GM13976 (cell line): ENCODE data around the gene GRIA3.

Source experiments
- DNase-seq: peaks from one replicate; pipeline ENCODE4 v3.0.0; 2012; ENCODE audit warnings: low spot score
- in situ Hi-C: fragments of 300-500 bp; cut with MboI; formaldehyde crosslinking; loops from one replicate; pipeline ENCODE4 v1.12.0; 2022; ENCODE audit warnings: low sequenced_read_pairs, mixed read lengths, inconsistent platforms; ENCODE audit not compliant: unreplicated experiment
- TF ChIP-seq, protein P1 (sequence below): IDR thresholded peaks from 2 replicates; pipeline ENCODE4 v1.5.1; 2012; ENCODE audit warnings: borderline replicate concordance, mild to moderate bottlenecking; ENCODE audit not compliant: insufficient read depth; ENCODE audit errors: extremely low read depth, missing control alignments, control extremely low read depth

GRIA3 gene

DNA sequence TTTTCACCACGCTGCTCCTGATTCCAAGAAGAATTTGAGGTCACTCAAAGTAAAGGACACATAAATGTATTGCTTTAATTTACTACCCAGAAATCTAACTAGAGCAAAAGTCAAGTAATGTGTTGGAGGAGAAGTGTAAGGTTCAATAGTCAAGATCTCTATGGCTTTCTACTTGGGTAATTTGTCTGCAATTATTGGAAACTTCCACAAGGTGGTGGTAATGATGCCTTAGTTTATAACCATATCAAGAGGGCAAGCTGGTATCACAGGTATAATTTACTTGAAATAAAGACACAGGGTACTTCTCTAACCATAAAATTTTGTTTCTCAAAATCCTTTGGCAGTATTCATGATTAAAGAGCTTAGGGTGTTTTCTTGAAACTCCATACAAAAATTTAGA lies 10.2 kb upstream of the GRIA3 start:
- DNase-seq = peak; percentile 13
- in situ Hi-C loops = no loop called here
- TF ChIP-seq, protein P1, sequence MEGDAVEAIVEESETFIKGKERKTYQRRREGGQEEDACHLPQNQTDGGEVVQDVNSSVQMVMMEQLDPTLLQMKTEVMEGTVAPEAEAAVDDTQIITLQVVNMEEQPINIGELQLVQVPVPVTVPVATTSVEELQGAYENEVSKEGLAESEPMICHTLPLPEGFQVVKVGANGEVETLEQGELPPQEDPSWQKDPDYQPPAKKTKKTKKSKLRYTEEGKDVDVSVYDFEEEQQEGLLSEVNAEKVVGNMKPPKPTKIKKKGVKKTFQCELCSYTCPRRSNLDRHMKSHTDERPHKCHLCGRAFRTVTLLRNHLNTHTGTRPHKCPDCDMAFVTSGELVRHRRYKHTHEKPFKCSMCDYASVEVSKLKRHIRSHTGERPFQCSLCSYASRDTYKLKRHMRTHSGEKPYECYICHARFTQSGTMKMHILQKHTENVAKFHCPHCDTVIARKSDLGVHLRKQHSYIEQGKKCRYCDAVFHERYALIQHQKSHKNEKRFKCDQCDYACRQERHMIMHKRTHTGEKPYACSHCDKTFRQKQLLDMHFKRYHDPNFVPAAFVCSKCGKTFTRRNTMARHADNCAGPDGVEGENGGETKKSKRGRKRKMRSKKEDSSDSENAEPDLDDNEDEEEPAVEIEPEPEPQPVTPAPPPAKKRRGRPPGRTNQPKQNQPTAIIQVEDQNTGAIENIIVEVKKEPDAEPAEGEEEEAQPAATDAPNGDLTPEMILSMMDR = peak; percentile 13

DNA sequence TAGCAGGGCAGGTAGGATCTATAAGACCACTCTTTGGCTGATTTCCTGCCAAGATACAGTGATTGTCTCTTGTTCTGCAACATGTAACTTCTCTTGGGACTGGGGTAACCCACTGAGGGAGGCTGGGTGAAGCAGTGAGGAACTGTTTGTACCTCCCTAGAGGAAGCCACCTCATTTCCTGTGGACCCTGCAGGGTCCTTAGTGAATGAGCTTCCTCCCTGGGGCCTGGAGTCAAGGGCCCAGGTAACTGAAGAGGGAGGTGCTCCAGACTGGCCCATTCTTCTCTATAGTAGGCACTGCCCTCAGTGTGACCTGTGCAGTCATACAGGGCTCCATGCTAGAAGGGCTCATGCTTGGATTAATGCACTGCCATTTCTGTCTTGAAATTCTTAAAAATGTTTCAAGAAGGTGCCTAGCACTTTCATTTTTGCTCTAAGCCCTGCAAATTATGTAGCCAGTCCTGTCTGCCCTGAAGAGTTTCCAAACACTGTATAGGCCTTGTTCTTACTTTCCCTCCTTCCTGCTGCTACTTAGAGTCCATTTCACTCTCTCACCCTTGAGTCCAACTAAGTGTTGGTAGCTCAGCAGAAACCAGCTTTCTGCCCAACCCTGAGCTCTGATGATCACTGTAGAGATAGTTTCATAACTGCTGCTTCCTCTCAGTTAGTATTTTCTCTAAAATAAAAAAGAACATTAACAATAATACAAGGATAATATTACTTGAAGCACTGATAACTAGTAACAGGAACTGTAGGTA lies 8.5 kb upstream of the GRIA3 start:
- in situ Hi-C loops = no loop called here
- no peak for DNase-seq
- TF ChIP-seq, protein P1 = no peak

DNA sequence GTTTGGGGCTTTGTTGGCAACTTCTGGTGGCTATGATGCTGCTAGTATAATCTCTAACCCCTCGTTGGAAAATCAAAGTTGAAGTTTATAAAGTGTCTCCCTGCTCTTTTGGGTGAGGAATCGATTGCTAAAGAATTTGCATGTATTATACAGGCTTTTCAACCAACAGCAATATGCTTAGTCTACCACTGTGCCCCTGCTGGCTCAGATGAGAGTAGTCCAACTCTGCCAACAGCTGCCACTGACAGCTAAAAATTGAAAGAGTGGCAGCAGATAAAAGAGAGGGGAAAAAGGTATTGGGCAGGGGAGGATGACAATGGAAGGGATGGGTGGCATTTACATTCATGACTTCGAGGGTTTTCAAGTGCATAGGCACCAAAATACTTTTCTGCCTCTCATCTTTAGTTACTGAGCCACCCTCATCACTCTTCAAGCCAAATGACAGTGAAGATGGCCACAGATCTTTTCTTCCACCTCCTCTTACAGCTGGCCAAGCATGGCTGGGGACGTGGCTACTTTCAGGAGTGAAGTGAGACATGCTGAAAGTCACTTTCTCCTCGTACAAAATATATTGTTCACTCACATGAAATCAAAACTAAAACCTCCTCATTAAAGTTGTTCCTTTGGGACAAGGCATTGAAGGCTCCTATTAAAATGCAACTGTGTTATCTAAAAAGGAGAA lies 2.7 kb upstream of the GRIA3 start:
- TF ChIP-seq, protein P1 = no peak
- DNase-seq = no peak
- in situ Hi-C loops = no loop called here

DNA sequence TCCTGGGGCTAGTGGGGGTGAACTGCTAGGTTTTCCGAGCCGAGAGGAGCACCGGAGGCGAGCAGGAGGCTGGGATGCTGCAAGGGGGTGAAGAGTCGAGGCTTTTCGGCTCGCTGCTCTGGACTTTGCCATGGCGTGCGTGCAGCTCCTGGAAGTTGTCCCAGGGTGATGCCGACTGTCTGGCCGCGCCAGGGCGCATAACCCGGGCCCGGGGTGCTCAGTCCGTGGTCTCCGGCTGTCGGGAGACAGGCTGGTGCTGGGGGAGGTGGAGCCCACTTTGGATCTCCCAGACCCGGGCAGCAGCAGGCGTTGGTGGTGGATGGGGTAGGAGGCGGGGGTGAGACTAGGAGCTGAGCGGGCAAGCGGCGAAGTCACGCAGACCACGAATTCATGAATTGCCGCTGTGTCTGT lies 793 bp downstream of the GRIA3 start:
- in situ Hi-C loops = no loop called here
- DNase-seq = peak; percentile 18
- TF ChIP-seq, protein P1 = no peak

DNA sequence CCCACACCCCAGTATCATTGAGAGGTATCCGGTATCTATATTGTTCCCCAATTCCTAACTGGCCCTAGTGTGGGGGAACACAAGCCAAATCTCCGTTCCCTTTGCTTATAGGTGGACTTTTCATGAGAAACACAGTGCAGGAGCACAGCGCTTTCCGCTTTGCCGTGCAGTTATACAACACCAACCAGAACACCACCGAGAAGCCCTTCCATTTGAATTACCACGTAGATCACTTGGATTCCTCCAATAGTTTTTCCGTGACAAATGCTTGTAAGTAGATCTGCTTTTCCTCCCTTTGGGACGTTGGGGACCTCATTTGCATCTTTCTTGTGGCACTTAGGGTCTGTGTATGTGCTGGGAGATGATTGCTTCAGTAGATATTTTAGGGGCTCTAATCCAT lies 1.6 kb downstream of the GRIA3 start:
- TF ChIP-seq, protein P1 = no peak
- in situ Hi-C loops = no loop called here
- no peak for DNase-seq

DNA sequence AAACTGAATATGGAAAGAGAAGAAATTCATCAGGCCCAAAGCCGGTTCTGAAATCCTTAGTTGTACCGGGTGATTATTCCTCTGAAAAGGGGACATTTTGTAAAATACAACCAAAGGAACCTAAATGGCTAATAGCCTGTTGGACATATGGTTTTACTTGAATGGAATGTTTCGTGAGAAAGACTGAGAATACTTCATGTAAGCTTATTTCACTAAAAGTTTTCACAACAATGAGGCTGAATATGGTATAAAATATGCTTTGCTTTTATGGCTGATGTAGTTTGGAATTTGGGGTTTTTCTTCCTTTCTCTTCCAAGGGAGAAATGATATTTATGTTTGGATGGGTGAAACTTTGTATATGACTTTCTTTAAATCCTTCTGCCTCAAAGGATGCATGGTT lies 2.7 kb downstream of the GRIA3 start:
- in situ Hi-C loops = no loop called here
- no peak for DNase-seq
- TF ChIP-seq, protein P1 = no peak
